Activated naive CD4-positive, alpha-beta T cell treated with Interleukin-2 at 50 U/mL for 16 hours (primary cell): ENCODE measurements around the gene A2ML1.
"Not testable (repeated sequence)": the region's sequence is repeated elsewhere in the genome, so short reads cannot be mapped to it uniquely, and the experiment has no call there.

Experiments used
- DNase-seq: peaks from one replicate; pipeline ENCODE4 v3.0.0-alpha.2; 2020

Gene A2ML1

DNA sequence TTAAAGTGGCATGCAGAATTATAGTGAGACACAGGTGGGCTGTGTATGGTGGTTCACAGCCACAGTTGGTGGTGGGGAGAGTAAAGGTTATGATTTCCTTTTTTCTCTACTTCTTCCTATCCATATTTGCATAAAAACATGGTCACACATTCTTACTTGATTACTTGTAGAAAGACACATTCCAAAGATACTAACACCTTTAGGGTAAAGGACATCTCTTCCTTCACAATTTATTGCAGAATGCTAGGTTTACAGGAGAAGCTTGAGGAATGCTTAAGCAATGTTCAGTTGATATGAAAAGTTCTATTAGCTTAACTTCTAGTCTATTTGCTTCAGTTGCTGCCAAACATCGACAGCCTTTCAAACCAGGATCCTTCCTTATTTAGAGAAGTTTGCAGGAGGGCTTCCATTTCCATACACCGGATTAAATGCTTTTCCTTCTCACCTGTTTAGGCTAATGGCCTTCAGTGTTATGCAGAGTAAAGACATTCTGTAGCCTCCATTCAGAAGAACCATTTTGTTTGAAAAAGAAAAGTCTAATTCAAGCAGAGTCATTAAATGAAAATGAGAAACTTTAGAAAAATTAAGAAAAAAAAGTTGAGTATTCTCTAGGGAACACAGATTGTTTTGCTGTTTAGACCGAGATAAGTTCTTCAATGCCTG, 89.3 kb downstream of the A2ML1 start:
- DNase-seq = no peak

DNA sequence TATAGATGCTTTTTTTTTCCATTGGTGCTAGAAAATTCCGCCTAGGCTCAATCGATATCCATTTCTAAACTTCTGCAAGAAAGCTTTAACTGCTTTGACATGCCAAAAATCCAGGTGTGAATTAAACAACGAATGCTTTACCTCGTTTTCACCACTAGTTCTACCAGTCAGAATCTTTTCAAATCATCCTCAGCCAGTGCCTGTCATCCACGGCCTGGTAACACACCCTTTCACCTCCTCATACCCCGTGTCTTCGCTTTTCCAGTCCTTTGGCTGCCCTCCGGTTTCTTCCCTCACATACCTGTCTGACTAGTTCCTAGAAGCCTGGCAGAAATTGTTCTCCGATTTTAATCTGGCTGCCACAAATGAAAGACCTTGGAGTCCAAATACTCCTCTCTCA, 90.5 kb downstream of the A2ML1 start:
- DNase-seq = peak; percentile 9

DNA sequence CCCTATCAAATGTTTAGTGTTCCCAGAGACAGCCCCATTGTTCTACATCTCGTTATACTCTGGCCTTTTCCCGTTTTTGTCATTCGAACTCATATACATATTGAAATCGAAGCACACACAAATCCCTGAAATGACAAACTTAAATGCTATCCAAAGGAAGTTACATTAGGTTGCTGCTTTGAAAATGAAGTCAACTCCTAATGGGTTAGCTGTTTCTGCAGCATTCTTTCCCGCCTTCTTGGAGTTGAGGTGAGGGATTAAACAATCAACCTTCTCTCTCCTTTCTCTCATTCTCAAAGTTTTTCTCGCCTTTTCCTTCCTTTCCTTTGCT, 91.2 kb downstream of the A2ML1 start:
- no peak for DNase-seq

DNA sequence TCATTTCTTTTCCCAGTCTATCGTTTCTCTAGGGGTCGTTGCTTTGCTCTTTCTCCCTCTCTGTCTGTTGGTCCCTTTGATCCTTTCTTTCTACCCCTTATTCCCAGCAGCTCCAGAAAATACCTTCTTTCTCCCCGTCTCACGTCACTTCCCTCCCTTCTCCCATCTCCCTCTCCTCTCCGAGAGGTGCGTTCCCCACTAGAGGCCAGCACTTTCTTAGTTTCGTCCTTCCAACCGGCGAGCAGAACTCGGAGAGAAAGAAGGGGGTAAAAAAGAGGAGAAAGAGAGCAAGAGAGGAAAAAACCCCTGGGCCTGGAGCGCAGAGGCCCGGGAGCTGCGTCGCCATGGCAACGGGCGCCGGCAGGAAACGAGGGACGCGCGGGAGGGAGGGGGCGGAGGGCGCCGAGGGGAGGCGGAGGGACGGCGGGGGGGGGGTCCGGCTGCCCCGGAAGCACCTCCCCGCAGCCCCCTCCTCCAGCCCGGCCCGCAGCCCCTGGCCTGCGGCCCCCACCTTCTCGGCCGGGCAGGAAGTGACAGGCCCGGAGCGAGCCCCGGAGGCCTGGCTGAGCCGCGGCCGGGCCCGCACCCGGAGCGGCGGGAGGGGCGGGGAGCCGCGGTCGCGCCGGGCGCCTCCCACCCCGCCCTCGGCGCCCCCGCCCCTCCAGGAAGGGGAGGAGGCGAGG, 91.8 kb downstream of the A2ML1 start, which contains the start of gene PHC1:
PHC1 (plus strand) TSS at position 477 of the 683 bp plus-strand sequence. CDS start 3,169 bp downstream, outside the sequence.
- DNase-seq = peak; percentile 76

DNA sequence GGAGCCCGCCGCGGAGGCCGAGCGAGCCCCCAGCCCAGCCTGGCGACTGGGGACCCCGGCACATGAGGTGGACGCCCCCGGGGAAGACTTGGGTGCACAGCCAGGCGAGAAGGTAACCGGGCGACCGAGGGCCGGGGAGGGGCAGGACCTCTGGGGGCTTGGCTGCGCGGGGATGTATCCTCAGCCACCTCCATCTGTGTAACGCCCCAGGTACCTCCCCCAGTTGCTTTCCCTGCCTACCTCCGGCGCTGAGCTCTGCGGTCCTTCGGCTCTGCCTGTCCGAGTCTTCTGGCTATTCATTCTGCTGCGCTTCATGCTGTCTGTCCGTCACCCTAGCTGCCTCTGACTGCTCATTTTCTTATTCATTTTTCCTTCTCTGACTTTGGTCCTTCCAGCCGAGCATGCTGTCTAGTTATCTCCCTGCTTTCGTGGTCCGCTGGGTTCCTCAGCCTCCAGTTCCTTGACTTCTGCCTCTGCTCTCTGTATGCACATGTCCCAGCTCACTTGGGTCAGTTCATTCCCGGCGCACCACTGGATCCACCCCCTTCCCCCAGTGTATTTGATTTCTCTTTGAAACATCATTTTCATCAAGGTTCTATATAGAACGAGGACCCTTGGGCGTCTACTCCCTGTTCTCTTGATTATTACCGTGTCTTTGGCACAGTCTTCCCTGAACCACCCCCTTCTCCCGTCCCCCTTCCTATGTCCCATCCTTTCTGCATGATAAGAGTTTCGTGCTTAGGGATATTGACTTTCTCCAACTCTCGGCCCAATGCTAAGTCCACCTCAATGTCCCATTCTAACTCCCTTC, 92.5 kb downstream of the A2ML1 start:
- peak; percentile 63 for DNase-seq

DNA sequence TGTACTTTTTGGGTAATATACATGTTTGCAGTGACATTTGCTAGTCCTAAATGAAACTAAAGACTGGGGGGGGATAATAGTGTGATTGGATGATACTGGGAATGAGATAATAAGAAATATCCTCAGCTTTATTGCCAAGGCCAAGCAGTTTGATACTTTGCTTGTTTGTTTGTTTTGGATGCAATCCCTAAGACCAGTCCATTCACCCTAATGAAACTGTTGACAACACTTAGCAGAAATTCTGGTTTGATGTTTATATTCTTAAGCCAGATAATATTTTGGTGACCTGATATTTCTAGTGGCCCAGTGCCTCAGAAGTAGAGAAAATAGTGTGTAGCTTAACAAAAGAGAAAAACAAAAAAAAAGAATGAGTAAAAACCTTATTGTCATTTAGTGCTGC, 93.7 kb downstream of the A2ML1 start:
- DNase-seq = no peak

DNA sequence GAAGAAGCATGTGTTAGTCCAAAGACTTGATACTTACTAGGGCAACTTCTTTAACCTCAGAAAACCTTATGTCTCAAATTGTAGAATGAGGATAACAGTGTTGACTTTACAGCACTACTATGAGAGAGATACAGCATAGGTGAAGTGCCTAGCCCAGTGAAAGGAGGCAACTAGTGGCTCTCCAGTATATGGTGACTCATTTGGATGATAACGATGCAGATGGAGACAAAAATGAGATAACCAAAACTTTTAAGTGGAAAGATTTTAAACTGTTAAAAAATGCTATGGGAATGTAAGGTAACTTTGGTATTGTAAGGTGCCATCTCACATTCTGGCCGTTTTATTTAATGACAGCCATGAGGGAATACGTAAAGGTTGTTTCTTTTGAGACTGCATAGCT, 94.6 kb downstream of the A2ML1 start:
- no peak for DNase-seq

DNA sequence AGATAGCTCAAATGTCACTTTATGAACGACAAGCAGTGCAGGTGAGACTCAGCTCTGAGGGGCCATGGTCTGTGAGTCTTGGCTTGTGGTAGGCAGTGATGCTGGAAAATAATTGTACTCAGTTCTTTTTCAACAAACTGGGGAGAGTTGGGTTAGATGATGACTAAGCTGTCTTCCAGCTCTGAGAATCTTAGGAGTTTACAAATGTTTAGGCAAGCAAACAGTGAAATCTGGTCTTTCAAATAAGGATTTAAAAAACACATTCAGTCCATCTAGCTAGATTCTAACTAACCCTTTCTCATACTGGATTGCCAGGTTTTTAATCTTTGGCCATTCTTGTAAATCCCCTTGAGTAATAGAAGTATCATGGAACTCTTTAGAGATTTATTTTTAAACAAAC, 95.3 kb downstream of the A2ML1 start:
- DNase-seq = no peak

DNA sequence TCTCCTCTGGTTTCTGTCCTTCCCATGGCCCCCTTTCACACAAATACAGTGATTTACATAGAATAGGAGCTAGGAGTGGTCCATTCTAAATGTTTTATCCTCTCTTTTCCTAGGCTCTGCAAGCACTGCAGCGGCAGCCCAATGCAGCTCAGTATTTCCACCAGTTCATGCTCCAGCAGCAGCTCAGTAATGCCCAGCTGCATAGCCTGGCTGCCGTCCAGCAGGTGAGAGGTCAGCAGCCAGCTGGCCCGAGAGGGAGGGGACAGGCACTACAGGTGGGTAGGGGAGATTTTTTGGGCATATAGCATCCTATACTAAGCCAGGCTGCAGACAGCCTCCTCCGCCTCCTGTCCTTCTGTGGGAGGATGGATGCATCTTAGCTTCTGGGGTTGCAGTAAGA, 97.2 kb downstream of the A2ML1 start:
- not testable (repeated sequence) for DNase-seq

DNA sequence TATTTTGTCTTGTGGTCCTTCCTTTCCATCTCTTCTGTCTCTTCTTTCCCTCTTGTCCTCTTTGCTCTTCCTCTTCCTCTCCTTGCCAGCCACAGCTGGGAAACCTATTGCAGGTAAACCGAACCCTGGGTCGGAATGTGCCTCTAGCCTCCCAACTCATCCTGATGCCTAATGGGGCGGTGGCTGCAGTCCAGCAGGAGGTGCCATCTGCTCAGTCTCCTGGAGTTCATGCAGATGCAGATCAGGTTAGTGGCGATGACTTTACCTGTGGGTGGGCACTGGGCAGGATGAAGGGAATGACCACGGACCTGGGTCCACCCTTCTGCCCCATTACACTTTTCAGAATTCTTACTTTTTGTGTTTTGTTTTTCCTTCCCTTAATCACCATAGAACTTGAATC, 100.1 kb downstream of the A2ML1 start:
- no peak for DNase-seq
